Gastroesophageal sphincter (tissue), 4 donors: ENCODE results near the gene DGKI. TPM values are rescaled to one million over a fixed set of nuclear protein-coding genes. Genes with fewer than 3 reads are reported as not detected.

ENCODE experiments used
- ATAC-seq: fragments of 150-250 bp; one replicate; pipeline ENCODE4 v1.9.1; 2016; ENCODE audit warnings: mild to moderate bottlenecking, moderate library complexity
- H3K27ac ChIP-seq, 4 donors: fragments of 200-600 bp; sonication (generic) in 3 of 4; 1 replicate in 3 of 4; 2 replicates in 1 of 4; pipeline ENCODE4 v1.5.1; 2016 to 2019
- H3K27me3 ChIP-seq: fragments of 200-600 bp; sonication (generic); one replicate; pipeline ENCODE4 v1.5.1; 2019
- H3K36me3 ChIP-seq, 2 donors: fragments of 200-600 bp; sonication (generic); one replicate each; pipeline ENCODE4 v1.5.1; 2019; ENCODE audit warnings: control low read depth in 1 of 2
- H3K4me1 ChIP-seq, 3 donors: fragments of 200-600 bp; sonication (generic); 1 replicate in 2 of 3; 2 replicates in 1 of 3; pipeline ENCODE4 v1.5.1; 2016 to 2019; ENCODE audit warnings: control low read depth in 2 of 3
- H3K4me3 ChIP-seq, 2 donors: fragments of 200-600 bp; sonication (generic); one replicate each; pipeline ENCODE4 v1.5.1; 2019; ENCODE audit warnings: mild to moderate bottlenecking in 1 of 2, moderate library complexity in 1 of 2
- H3K9me3 ChIP-seq, 3 donors: fragments of 200-600 bp; sonication (generic); one replicate each; pipeline ENCODE4 v1.5.1; 2017 to 2019; ENCODE audit warnings: control low read depth in 2 of 3
- EP300 ChIP-seq: sonication (generic); formaldehyde crosslinking; IDR thresholded peaks from one replicate; pipeline ENCODE4 v1.6.1; 2017; ENCODE audit warnings: antibody characterized with exemption, mild to moderate bottlenecking
- POLR2A ChIP-seq, 2 donors: fragments of 450-650 bp; IDR thresholded peaks; one replicate each; pipeline ENCODE4 v1.6.1; 2017; ENCODE audit warnings: antibody characterized with exemption in 2 of 2, mild to moderate bottlenecking in 2 of 2, moderate library complexity in 1 of 2
- POLR2AphosphoS5 ChIP-seq: sonication (generic); formaldehyde crosslinking; IDR thresholded peaks from one replicate; pipeline ENCODE4 v1.6.1; 2017; ENCODE audit warnings: antibody characterized with exemption
- WGBS, 2 donors: methylation state at CpG; one replicate each; pipeline ENCODE4 v1.1.5; 2018; ENCODE audit warnings: low coverage in 1 of 2; 5-methylcytosine and 5-hydroxymethylcytosine counted together
- total RNA-seq, 4 donors: library from RNA; depleted of rRNA; stranded (reverse); fragments of >200 nt; gene quantifications; one replicate each; pipeline ENCODE4 v1.1.0, GENCODE V29; 2016
- TF ChIP-seq, protein P1 (sequence below), 4 experiments: fragments of 200-600 bp in 2 of 4; fragments of 450-650 bp in 2 of 4; sonication (generic) in 1 of 4; IDR thresholded peaks; one replicate each; pipeline ENCODE4 v1.5.1; 2017 to 2019; ENCODE audit warnings: antibody characterized with exemption in 4 of 4, mild to moderate bottlenecking in 2 of 4, moderate library complexity in 2 of 4

The DGKI gene
- total RNA-seq, 4 donors from 2014 or later: 0.27 to 4.8 (median 3.2) TPM

DNA sequence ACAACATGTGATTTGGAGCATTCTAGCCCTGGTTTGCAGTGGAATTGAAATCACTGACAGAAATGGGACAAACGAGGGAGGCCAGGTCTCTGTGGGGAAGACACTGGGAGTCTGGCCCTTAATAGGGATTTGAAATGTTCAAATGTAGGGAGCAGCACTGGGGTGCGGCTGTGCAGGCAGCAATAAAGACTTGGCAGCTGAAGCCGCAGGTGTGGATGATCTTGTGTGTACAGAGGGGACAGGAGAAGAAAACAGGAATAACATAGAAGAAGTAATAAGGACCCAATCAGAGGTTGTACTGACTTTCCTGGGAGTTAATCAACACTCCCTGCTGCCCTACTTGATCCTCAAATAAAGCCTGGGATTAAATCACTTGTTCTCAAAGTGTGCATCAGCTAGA is 375.6 kb downstream of the DGKI start:
- Histone ChIP-seq H3K27me3 (no peaks in the 10 kb centered on the region), H3K9me3 (no peaks in the 10 kb centered on the region), H3K4me3 (no peak overlapping the region), H3K27ac (no peak overlapping the region), H3K36me3 (no peaks in the 10 kb centered on the region), H3K4me1 (no peaks in the 10 kb centered on the region)
- no peak for TF ChIP-seq POLR2A (IDR thresholded peaks at IDR 0.05)
- TF ChIP-seq, protein P1, sequence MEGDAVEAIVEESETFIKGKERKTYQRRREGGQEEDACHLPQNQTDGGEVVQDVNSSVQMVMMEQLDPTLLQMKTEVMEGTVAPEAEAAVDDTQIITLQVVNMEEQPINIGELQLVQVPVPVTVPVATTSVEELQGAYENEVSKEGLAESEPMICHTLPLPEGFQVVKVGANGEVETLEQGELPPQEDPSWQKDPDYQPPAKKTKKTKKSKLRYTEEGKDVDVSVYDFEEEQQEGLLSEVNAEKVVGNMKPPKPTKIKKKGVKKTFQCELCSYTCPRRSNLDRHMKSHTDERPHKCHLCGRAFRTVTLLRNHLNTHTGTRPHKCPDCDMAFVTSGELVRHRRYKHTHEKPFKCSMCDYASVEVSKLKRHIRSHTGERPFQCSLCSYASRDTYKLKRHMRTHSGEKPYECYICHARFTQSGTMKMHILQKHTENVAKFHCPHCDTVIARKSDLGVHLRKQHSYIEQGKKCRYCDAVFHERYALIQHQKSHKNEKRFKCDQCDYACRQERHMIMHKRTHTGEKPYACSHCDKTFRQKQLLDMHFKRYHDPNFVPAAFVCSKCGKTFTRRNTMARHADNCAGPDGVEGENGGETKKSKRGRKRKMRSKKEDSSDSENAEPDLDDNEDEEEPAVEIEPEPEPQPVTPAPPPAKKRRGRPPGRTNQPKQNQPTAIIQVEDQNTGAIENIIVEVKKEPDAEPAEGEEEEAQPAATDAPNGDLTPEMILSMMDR (IDR thresholded peaks at IDR 0.05): no peak
- no peak for TF ChIP-seq POLR2AphosphoS5
- no peak for TF ChIP-seq EP300
- 68 to 100% methylated on average over 1 to 3 of the region's 3 CpGs for WGBS, 2 donors
- no peak for ATAC-seq

DNA sequence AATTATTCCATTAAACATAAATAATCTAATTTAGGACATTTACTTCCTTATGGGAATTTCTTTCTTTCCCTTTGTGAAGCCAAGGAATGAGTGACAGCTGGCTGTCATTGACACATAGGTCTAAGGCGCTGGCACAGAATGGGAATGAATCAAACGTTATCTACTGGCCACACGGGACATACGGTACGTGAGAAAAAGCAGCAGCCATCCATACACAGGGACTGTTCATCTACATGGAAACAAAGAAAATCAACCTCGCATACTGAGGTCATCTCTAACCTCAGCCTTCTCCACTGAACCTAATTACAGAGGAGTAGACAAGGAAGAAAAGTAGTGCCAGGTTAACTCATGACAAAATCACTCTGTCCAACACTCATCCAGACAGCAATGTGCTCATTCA is 376.9 kb downstream of the DGKI start:
- WGBS, 2 donors: 89 to 91% methylated on average over 6 of the region's 6 CpGs
- Histone ChIP-seq H3K4me3 (no peak overlapping the region), H3K36me3 (no peaks in the 10 kb centered on the region), H3K27ac (no peak overlapping the region), H3K27me3 (no peaks in the 10 kb centered on the region), H3K9me3 (no peaks in the 10 kb centered on the region), H3K4me1 (no peaks in the 10 kb centered on the region)
- ATAC-seq: no peak
- TF ChIP-seq, protein P1 (IDR thresholded peaks at IDR 0.05): no peak
- TF ChIP-seq EP300 (no peak), POLR2AphosphoS5 (no peak), POLR2A (IDR thresholded peaks at IDR 0.05) (no peak)

DNA sequence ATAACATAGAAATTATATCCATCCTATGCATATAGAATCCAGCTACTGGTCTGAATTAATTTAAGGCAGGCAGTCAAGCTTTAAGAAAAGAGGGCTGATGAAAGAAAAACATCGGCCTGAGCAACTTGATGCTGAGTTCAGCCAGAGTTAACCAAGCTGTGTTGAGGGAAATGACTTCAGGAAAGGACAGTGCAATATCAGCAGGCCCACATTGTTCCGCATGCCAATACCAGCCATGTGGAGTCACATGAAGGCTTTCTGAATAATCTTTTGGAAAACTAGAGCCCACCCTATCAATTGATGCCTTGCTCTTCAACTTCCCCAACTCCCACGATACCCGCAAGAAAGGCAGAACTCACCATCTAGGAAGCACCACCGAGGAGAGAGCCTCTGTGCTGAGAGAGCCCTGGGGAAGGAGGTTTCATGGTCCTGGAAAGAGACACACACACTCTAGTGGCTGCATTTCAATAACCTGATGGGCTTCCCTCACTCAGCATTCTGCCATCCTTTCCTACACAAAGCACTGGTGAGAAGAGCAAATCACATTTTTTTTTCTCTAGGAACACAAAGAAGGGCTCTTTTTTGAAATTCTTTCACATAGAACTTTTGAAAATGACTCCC is 377.5 kb downstream of the DGKI start:
- 58 to 68% methylated on average over 2 of the region's 5 CpGs for WGBS, 2 donors
- ATAC-seq: no peak
- Histone ChIP-seq H3K27ac (no peak overlapping the region), H3K9me3 (no peaks in the 10 kb centered on the region), H3K27me3 (no peaks in the 10 kb centered on the region), H3K36me3 (no peaks in the 10 kb centered on the region), H3K4me1 (no peaks in the 10 kb centered on the region), H3K4me3 (no peak overlapping the region)
- TF ChIP-seq, protein P1 (IDR thresholded peaks at IDR 0.05): no peak
- no peak for TF ChIP-seq POLR2A (IDR thresholded peaks at IDR 0.05)
- no peak for TF ChIP-seq EP300
- TF ChIP-seq POLR2AphosphoS5: no peak

DNA sequence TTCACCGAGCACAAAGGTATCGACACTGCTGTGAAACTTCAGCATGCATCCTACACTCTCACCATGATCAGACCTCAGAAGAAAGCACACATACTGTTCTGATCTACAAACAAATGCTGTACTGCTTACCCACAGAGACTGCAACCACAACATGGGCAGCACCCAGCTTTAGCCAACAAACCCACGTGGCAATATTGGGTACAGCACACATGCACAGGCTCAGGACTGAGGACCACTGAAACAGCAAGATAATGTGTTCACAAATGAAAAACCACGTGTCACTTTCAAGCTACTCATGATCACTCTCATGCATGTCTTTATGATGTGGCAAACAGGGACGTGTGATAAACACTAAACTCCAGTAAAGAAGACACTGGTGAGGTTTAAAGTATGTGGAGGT is 383.9 kb downstream of the DGKI start:
- Histone ChIP-seq H3K4me1 (no peaks in the 10 kb centered on the region), H3K4me3 (no peak overlapping the region), H3K27ac (no peak overlapping the region), H3K27me3 (no peaks in the 10 kb centered on the region), H3K36me3 (no peaks in the 10 kb centered on the region), H3K9me3 (no peaks in the 10 kb centered on the region)
- 90 to 100% methylated on average over 2 to 4 of the region's 5 CpGs for WGBS, 2 donors
- ATAC-seq: no peak
- TF ChIP-seq, protein P1 (IDR thresholded peaks at IDR 0.05): no peak
- TF ChIP-seq POLR2AphosphoS5 (no peak), POLR2A (IDR thresholded peaks at IDR 0.05) (no peak), EP300 (no peak)

DNA sequence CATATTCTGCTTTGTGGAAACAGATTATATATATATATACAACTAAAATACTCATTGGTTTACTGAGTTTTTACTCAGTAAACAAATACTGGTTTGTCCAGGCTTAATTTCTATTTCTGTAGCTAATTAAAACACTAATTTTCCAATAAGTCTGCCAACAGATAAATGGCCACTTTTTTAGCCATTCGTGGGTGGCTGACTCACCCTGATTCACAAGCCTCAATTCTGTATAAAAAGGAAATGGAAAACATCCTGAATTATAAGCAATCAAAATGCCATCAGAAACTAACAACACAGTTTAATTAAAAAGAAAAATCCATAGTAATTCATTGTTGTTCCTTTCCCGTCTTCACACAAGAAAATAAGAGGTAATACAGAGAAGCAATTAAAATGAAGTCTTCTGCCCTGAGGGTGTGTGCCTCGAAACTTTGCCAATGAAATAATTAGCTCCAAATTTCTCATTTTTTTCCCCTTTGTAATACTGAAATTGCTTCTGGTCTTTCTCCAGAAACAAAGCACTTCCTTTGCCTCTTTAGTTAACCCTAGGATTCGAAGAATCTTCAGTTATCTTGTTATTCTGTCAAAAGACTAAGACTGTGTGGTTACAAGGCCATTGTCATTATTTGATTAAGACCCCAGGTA is 384.6 kb downstream of the DGKI start:
- Histone ChIP-seq H3K9me3 (no peaks in the 10 kb centered on the region), H3K27me3 (no peaks in the 10 kb centered on the region), H3K4me1 (no peaks in the 10 kb centered on the region), H3K36me3 (no peaks in the 10 kb centered on the region), H3K4me3 (no peak overlapping the region), H3K27ac (no peak overlapping the region)
- TF ChIP-seq POLR2A (IDR thresholded peaks at IDR 0.05): no peak
- TF ChIP-seq POLR2AphosphoS5: no peak
- no peak for TF ChIP-seq EP300
- TF ChIP-seq, protein P1 (IDR thresholded peaks at IDR 0.05): no peak
- no peak for ATAC-seq
- 19 to 63% methylated on average over 3 to 4 of the region's 4 CpGs for WGBS, 2 donors
